Measurements from ENCODE around the gene MGAM2. TPM values are rescaled to one million over a fixed set of nuclear protein-coding genes. Genes with fewer than 3 reads are reported as not detected.

Gene MGAM2
- total and polyA plus RNA-seq, 2 of the 13 experiments (the other 11 are each of a cell fraction or from before 2014, with no cell fraction given): 0.29 TPM; not detected in 1

DNA sequence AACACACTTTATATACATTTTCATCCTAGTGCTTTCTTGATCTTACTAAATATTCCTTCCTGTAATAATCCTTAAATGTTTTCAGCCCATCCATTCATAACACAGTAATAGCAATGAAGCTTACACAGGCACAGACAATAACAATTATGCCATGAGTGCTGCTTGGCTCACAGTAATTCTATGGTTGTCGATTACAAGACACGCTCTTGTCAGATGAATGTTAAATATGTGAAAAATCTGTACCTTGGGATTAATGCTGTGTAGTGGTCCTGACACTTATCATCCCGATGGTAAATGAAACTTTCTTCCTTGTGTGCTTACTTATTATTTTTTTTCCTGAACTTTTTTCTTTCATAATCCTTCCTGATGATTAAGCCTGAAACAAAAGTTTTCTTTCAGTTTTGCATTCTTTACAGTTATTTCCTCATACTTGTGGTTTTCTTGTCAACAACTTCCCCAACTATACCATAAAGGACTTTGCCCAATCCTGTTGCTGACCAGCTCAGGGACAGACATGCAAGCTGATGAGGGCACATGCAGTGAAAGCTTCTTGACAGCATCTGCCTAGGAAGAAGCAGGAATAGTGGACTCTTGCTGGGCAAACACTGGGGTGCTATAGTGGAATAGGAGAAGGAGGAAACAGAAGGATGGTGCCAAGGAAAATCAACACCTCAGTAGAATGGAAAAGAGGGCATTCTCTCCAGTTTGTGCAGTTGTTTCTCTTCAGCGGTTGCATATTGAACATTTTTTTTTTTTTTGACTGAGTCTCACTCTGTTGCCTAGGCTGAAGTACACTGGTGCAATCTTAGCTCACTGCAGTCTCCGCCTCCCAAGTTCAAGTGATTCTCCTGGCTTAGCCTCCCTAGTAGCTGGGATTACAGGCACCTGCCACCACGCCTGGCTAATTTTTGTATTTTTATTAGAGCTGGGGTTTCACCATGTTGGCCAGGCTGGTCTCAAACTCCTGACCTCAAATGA is 6.7 kb upstream of the MGAM2 start (continued):
- TF ChIP-seq ZNF484 (CRISPR knock-in tag; IDR thresholded peaks at IDR 0.05; ENCODE audit: borderline replicate concordance, low read depth) (no peak), ATM (IDR thresholded peaks at IDR 0.05; ENCODE audit: borderline replicate concordance) (no peak), BCL3 (CRISPR knock-in tag; IDR thresholded peaks at IDR 0.05) (no peak), MAF1 (CRISPR knock-in tag; IDR thresholded peaks at IDR 0.05; ENCODE audit: borderline replicate concordance) (no peak), NFKBIZ (CRISPR knock-in tag; IDR thresholded peaks at IDR 0.05) (peak; percentile 78; the same call in 1 of the 2 replicates), ZFAT (CRISPR knock-in tag; conservative IDR thresholded peaks at IDR 0.05) (no peak), ZNF326 (CRISPR knock-in tag; IDR thresholded peaks at IDR 0.05; ENCODE audit: borderline replicate concordance) (no peak), TOPORS (CRISPR knock-in tag; IDR thresholded peaks at IDR 0.05) (no peak), KLF11 (CRISPR knock-in tag; IDR thresholded peaks at IDR 0.05) (0 out of 2 replicates have a peak, but pooled peaks have one; percentile 31), IKZF1 (IDR thresholded peaks at IDR 0.05) (no peak), ZFP36 (IDR thresholded peaks at IDR 0.05; ENCODE audit: borderline replicate concordance, low read depth, low read length, partially characterized antibody) (no peak), MNT (IDR thresholded peaks at IDR 0.05) (no peak), ZNF790 (CRISPR knock-in tag; IDR thresholded peaks at IDR 0.05; ENCODE audit: borderline replicate concordance) (no peak), NFYC (CRISPR knock-in tag; IDR thresholded peaks at IDR 0.05) (no peak), ZBED4 (CRISPR knock-in tag; IDR thresholded peaks at IDR 0.05; ENCODE audit: borderline replicate concordance) (no peak), ZNF772 (CRISPR knock-in tag; IDR thresholded peaks at IDR 0.05) (no peak), ZNF253 (CRISPR knock-in tag; IDR thresholded peaks at IDR 0.05; ENCODE audit: borderline replicate concordance) (no peak), KDM3A (CRISPR knock-in tag; IDR thresholded peaks at IDR 0.05; ENCODE audit: low read depth) (no peak)
- TF ChIP-seq, protein P1, sequence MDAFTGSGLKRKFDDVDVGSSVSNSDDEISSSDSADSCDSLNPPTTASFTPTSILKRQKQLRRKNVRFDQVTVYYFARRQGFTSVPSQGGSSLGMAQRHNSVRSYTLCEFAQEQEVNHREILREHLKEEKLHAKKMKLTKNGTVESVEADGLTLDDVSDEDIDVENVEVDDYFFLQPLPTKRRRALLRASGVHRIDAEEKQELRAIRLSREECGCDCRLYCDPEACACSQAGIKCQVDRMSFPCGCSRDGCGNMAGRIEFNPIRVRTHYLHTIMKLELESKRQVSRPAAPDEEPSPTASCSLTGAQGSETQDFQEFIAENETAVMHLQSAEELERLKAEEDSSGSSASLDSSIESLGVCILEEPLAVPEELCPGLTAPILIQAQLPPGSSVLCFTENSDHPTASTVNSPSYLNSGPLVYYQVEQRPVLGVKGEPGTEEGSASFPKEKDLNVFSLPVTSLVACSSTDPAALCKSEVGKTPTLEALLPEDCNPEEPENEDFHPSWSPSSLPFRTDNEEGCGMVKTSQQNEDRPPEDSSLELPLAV (CRISPR knock-in tag; conservative IDR thresholded peaks at IDR 0.05; ENCODE audit: low read depth): no peak
- TF ChIP-seq, protein P2, sequence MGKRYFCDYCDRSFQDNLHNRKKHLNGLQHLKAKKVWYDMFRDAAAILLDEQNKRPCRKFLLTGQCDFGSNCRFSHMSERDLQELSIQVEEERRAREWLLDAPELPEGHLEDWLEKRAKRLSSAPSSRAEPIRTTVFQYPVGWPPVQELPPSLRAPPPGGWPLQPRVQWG (CRISPR knock-in tag; IDR thresholded peaks at IDR 0.05; ENCODE audit: borderline replicate concordance, low read depth): no peak
